ENCODE measurements around the gene VSTM2B.
"Not testable (repeated sequence)": the region's sequence is repeated elsewhere in the genome, so short reads cannot be mapped to it uniquely, and the experiment has no call there.

VSTM2B gene

DNA sequence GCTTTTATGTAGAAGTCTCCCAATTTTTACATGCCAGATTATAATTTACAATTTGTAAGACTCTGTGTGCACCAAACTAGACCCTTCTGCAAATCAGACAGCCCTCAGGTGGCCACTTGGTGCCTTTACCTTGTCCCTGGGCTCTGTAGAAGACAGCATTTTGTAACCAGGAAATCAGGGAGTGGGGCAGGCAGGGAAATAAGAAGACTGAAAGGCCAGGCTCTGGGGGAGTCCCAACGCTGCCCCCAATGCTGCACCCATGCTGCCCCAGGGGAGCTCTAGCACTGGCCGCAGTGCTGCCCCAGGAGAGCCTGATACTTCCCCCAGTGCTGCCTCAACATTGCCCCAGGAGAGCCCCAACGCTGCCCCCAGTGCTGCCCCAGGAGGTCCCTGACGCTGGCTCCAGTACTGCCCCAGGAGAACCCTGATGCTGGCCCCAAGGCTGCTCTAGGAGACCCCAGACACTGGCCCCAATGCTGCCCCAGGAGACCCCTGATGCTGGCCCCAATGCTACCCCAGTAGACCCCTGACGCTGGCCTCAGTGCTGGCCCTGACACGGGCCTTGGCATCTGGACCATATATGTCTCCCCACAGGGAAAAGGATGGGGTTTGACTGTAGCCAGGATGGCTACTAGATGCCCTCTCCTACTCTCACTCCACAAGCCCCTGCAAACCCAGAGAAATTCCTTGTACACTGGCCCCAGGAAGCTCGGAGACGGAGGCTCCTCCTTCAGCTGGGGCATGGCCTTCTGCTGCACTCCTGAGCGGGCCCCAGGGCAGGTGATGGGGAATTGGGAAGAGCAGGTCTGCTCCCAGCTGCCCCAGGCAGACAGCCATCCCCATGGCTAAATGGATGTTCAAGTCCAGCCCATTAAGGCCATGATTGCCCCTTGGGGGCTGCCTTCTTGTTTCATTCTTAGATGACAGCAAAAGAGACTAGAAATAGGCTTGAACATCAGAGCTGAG, 23.6 kb downstream of the VSTM2B start:
- intact Hi-C loops (cut with DNase I): no loop called here
- DNase-seq: peak in 10 of 42 donors; percentile 1 to 25 (median 8)

DNA sequence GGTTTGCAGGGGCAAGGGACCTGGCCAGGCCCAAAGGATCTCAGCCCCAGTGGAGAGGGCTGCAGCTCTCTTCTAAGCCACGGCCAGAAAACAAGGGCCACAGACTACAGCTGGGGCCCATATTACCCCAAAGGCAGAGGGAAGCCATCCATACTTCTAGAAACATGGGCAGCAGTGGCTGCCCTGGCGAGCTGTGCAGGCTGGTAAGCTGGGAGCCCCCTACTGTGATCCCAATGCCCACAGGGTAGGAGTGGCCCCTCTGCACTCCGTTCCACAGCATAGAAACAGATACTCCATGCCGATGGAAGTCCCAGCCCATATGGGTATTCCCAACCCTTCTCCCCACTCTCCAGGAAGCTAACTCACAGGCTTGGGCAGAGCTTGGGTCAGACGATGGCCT, 25.1 kb downstream of the VSTM2B start:
- intact Hi-C loops (cut with DNase I): no loop called here
- DNase-seq: peak in 7 of 42 donors; percentile 2 to 15 (median 9)

- DNase-seq: peak in 6 of 42 donors; percentile 2 to 32 (median 13)
- intact Hi-C loops (cut with DNase I): no loop called here
Observed at GRCh38 chr19:29551774-29552173, 26.0 kb downstream of the VSTM2B start.

DNA sequence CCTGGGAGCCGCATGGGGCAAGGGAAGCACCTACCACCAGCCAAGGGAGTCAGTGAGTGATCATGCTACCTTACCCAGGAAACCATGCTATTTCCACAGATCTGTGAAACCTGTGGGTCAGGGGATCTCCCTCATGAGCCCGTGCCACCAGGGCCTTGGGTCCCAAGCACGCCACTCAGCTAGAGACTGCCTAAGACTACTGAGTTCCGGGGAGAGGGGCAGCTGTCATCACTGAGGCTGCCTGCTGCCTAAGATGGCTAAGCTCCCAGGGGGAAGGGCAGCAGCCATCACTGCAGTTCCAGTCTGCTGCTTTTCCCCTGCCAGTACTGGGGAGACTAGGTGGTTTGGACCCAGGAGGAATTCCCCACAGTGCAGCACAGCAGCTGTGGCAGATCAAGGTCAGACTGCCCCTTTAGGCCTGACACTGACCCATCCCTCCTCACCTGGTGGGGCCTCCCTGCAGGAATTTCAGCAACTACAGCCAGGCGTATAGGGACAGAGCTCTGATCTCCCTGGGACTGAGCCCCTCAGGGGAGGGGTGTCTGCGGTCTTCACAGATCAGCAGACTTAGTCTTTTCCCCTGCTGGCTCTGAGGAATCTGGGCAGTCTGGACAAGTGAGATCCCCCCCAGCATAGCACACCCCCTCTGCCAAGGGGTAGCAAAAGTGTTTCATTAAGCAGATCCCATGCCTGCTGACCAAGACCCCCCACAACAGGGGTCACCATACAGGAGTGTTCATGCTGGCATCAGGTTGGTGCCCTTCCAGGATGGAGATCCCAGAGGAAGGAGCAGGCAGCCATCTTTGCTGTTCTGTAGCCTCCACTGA, 26.9 kb downstream of the VSTM2B start:
- intact Hi-C loops (cut with DNase I): no loop called here

DNA sequence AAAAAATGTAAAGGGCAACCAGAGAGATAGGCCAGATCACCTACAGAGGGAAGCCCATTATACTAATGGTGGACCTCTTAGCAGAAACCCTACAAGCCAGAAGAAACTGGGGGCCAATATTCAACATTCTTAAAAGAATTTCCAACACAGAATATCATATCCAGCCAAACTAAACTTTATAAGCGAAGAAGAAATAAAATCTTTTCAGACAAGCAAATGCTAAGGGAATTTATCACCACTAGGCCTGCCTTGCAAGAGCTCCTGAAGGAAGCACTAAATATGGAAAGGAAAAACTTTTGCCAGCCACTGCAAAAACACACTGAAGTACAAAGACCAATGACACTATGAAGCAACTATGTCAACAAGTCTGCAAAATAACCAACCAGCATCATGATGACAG, 28.4 kb downstream of the VSTM2B start:
- DNase-seq: no peak
- intact Hi-C loops (cut with DNase I): no loop called here

More for the DNA sequence above, 26.9 kb downstream of the VSTM2B start:
- peak in 8 of 42 donors; percentile 2 to 13 (median 8) for DNase-seq

- intact Hi-C loops (cut with DNase I); DNase-seq: not testable (repeated sequence)
Observed at GRCh38 chr19:29559110-29559509, 33.3 kb downstream of the VSTM2B start.

- intact Hi-C loops (cut with DNase I): no loop called here
Observed at GRCh38 chr19:29559743-29560142, 33.9 kb downstream of the VSTM2B start.

GRCh38 chr19:29560313-29561075, 34.7 kb downstream of the VSTM2B start:
- DNase-seq: peak in 9 of 42 donors; percentile 8 to 26 (median 14)
- intact Hi-C loops (cut with DNase I): no loop called here

More at GRCh38 chr19:29559743-29560142, 33.9 kb downstream of the VSTM2B start:
- DNase-seq: peak in 3 of 42 donors; percentile 3 to 8 (median 5)

DNA sequence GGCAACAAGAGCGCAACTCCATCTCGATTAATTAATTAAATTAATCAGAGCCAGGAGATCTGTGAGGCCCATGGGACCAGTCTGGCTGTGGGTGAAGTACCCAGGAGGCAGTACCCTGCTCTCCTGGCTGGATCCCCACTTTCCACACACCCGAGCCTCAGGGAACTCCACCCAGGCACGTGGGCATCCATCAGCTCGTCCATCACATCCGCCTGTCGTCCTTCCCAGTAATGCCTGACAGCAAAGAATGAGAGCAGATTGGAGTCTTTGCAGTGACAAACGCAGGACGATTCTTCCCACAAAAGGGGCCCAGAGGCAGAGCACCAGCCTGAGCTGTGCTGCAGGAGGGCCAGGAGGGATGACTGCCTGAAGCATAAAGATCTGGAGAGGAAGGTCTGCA, 35.8 kb downstream of the VSTM2B start:
- peak in 8 of 42 donors; percentile 5 to 28 (median 16) for DNase-seq
- intact Hi-C loops (cut with DNase I): no loop called here

DNA sequence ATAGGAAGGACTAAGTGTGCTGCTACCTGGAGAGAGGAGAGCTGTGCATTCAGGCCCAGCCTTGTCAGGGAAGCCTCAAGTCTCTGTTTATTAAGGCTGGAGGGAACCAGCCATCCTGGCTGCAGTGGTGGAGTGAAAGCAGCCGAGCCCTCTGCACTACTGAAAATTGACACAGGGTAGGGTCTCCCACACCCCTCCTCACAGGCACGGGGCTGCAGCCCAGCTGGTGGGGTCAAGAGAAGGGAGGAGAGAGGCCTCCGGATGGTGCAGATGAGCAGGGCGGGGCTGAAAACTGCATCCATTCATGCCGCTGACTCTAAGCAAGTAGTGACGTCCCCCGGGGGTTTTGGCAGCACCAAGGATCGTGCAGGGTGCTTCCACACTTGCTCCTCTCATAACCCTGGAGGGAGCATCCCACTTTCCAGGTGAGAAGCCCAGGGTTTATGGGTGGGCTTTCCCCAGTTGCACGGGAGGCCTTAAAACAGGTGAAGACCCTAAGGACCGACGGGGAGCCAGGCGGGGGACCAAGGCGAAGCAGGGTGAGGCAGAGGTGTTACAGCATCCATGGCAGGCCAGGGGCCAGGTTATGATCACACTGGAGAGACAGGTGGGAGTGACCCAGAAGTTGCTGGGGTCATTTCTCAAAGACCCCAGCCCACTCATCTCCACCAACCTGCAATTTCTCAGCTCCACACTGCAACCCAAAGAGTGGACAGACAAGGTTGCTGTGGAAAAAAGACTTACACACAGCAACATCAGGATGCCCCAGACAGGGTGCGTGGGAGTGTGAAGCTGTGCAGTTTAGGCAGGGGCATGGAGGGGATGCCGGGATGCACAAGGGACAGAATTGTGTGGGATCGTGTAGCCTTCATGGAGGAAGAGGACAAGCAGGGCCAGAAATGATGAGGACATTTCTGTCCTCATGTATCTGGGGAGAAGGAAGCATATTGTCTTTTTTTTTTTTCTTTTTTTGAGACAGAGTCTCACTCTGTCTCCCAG, 36.8 kb downstream of the VSTM2B start:
- intact Hi-C loops (cut with DNase I): no loop called here
- peak in 9 of 42 donors; percentile 5 to 37 (median 22) for DNase-seq

DNA sequence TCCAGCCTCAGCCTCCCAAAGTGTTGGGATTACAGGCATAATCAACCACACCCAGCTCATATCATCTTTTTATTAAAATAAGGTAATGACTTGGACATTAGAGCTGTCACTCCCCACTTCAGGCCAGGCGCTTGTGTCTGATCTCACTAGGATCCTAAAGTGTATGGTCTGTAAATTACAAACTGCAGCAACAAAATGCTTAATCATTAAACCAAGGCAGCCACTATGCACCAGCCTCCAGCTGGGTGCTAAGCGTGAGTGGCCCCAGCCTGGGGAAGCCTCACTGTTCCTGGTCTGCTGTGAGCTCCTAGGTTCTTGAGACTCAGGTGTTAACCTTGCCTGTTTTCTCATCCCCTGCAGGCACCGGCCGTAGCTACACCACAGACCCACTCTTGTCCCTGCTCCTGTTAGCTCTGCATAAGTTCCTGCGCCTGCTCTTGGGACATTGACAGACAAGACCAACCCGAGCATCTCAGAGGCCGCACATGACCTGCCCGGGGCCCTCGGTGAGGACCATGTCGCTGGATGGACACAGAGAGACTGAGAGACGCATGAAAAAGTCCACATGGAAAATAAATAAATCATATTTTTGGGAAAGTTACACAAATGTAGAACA, 37.8 kb downstream of the VSTM2B start:
- DNase-seq: peak in 6 of 42 donors; percentile 7 to 42 (median 16)
- intact Hi-C loops (cut with DNase I): no loop called here

- intact Hi-C loops (cut with DNase I): no loop called here
- DNase-seq: peak in 17 of 42 donors; percentile 10 to 68 (median 38)
Observed at GRCh38 chr19:29564574-29565005, 38.8 kb downstream of the VSTM2B start.

DNA sequence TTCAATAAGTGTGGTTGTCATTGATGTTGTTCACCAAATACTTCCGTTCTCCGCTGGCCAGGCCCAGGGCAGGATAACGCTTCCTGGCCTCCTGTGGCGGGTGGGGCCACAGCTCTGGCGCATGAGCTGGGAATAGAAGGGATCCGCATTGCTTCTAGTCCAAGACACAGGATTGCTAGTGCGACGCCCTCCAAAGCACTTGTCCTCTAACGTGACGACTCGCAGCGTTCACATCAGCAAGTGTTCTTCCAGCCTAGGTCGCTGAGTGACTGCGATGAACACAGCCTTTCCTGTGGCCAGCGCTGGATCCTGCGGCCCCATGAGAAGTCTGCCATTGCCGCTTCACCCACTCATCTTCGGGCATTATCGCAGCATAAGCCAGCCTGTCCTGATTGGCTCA, 39.4 kb downstream of the VSTM2B start:
- DNase-seq: peak in 4 of 42 donors; percentile 8 to 37 (median 23)
- intact Hi-C loops (cut with DNase I): no loop called here

DNA sequence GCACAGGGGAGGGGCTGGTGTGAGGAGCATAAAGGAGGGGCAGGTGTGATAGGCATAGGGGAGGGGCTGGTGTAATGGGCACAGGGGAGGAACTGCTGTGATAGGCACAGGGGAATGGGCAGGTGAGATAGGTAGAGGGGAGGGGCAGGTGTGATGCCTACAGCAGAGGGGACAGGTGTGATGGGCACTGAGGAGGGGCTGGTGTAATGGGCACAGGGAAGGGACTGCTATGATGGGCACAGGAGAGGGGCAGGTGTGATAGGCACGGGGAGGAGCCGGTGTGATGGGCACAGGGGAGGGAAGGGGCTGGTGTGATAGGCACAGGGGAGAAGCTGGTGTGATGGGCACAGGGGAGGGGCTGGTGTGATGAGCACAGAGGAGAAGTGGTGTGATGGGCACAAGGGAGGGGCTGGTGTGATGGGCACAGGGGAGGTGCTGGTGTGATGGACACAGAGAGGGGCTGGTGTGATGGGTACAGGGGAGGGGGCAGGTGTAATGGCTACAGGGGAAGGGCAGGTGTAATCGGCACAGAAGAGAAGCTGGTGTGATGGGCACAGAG, 40.8 kb downstream of the VSTM2B start:
- intact Hi-C loops (cut with DNase I): no loop called here
- peak in 3 of 42 donors; percentile 4 to 19 (median 5) for DNase-seq

DNA sequence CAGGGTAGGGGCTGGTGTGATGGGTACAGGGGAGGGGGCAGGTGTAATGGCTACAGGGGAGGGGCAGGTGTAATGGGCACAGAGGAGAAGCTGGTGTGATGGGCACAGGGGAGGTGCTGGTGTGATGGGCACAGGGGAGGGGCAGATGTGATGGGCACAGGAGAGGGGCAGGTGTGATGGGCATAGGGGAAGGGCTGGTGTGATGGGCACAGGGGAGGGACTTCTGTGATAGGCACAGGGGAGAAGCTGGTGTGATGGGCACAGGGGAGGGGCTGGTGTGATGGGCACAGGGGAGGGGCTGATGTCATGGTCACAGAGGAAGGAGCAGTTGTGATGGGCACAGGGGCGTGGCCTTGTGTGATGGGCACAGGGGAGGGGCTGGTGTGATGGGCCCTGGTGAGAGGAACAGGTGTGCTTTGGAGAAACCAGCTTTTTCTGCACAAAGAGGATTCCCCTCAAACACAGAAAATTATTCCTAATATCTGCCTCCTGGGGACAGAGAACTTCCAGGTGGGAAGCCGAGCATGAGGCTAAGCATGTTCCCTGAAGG, 41.6 kb downstream of the VSTM2B start:
- intact Hi-C loops (cut with DNase I): no loop called here

More for the DNA sequence above, 41.6 kb downstream of the VSTM2B start:
- DNase-seq: peak in 5 of 42 donors; percentile 1 to 21 (median 3)

Data from head of caudate nucleus (tissue), 42 donors.